GM12878 (cell line): ENCODE measurements around the gene PDE12. TPM values are rescaled to one million over a fixed set of nuclear protein-coding genes. Genes with fewer than 3 reads are reported as not detected.

Source experiments
- ATAC-seq: fragments of 200-7000 bp; cut with Tn5 transposase; 3 replicates; pipeline ENCODE4 v1.9.1; 2020; ENCODE audit warnings: mild to moderate bottlenecking, moderate library complexity
- BruUV-seq: library from RNA; stranded (reverse); fragments of 400-500 nt; replicated peaks from 2 replicates; lab custom pipeline; 2021; lab: Mats Ljungman, UMichigan
- CTCF ChIA-PET: fragments of 300-600 bp; sonication (Branson Sonifier 250); formaldehyde crosslinking; extraction: SDS; loops from one replicate; lab custom pipeline; 2021; ENCODE audit warnings: inconsistent platforms; lab: Yijun Ruan, JAX
- POLR2A ChIA-PET: fragments of 350-600 bp; formaldehyde crosslinking; extraction: SDS; loops from one replicate; lab custom pipeline; 2021; ENCODE audit warnings: inconsistent platforms; lab: Charles Lee
- RAD21 ChIA-PET: fragments of 300-600 bp; sonication (Branson Sonifier 250); formaldehyde crosslinking; loops from one replicate; lab custom pipeline; 2023; ENCODE audit warnings: antibody characterized with exemption; ENCODE audit not compliant: unreplicated experiment; lab: Charles Lee
- SMC1A ChIA-PET: fragments of 300-600 bp; sonication (Branson Sonifier 250); formaldehyde crosslinking; loops from one replicate; lab custom pipeline; 2023; ENCODE audit not compliant: unreplicated experiment, uncharacterized antibody; lab: Charles Lee
- DNase-seq: peaks from one replicate; pipeline ENCODE4 v3.0.0-alpha.2; 2011; ENCODE audit warnings: low read depth, low spot score
- FAIRE-seq: peaks from 3 replicates; lab custom pipeline; 2011; peaks lifted over from hg19 to GRCh38; lab: Jason Lieb, UNC
- H2AFZ ChIP-seq: 2 replicates; pipeline ENCODE4 v1.6.0; 2011; ENCODE audit warnings: low read depth, low read length, control low read depth; ENCODE audit not compliant: control insufficient read depth
- H3K27ac ChIP-seq: 2 replicates; pipeline ENCODE4 v1.5.1; 2011; ENCODE audit warnings: control low read depth; ENCODE audit not compliant: control insufficient read depth, insufficient read depth
- H3K27me3 ChIP-seq, 2 experiments: replicated peaks in 1 of 2; 2 replicates each; pipeline versions ENCODE4 v1.6.0 to v1.6.1; 2011; ENCODE audit warnings: low read length in 1 of 2; ENCODE audit not compliant: control insufficient read depth in 2 of 2, insufficient read depth in 2 of 2
- H3K36me3 ChIP-seq, 2 experiments: 2 replicates each; pipeline ENCODE4 v1.5.1; 2011; ENCODE audit warnings: low read length in 1 of 2; ENCODE audit not compliant: control insufficient read depth in 2 of 2, insufficient read depth in 2 of 2
- H3K4me1 ChIP-seq: 2 replicates; pipeline ENCODE4 v1.6.1; 2011; ENCODE audit warnings: mild to moderate bottlenecking, low read length, moderate library complexity, mixed read lengths; ENCODE audit not compliant: control insufficient read depth, insufficient read depth
- H3K4me2 ChIP-seq: 2 replicates; pipeline ENCODE4 v1.6.0; 2011; ENCODE audit warnings: control low read depth; ENCODE audit not compliant: control insufficient read depth, insufficient read depth
- H3K4me3 ChIP-seq: fragments of 200-600 bp; sonication (generic); 2 replicates; pipeline ENCODE4 v1.5.1; 2016
- H3K79me2 ChIP-seq: 2 replicates; pipeline ENCODE4 v1.6.0; 2011; ENCODE audit warnings: low read length; ENCODE audit not compliant: control insufficient read depth, insufficient read depth
- H3K9ac ChIP-seq: 2 replicates; pipeline ENCODE4 v1.8.0; 2011; ENCODE audit warnings: low read length, control low read depth, mixed read lengths; ENCODE audit not compliant: control insufficient read depth, insufficient read depth
- H3K9me3 ChIP-seq: replicated peaks from 3 replicates; pipeline ENCODE4 v1.5.1; 2011; ENCODE audit warnings: mild to moderate bottlenecking, low read length; ENCODE audit not compliant: control insufficient read depth, insufficient read depth
- H4K20me1 ChIP-seq: 2 replicates; pipeline ENCODE4 v1.6.0; 2011; ENCODE audit not compliant: control insufficient read depth, insufficient read depth
- BCL11A ChIP-seq: IDR thresholded peaks from 2 replicates; pipeline ENCODE4 v1.6.1; 2011; ENCODE audit warnings: low read depth, low read length
- BMI1 ChIP-seq: fragments of 450-650 bp; IDR thresholded peaks from 2 replicates; pipeline ENCODE4 v1.6.1; 2016; ENCODE audit warnings: mild to moderate bottlenecking, moderate library complexity, borderline replicate concordance
- CUX1 ChIP-seq: IDR thresholded peaks from 2 replicates; pipeline ENCODE4 v1.6.1; 2012; ENCODE audit warnings: improper control_type of control experiment, low read depth, low read length; ENCODE audit not compliant: insufficient replicate concordance
- FOS ChIP-seq: IDR thresholded peaks from 3 replicates; pipeline ENCODE4 v1.6.1; 2011; ENCODE audit warnings: borderline replicate concordance; ENCODE audit not compliant: insufficient read length; ENCODE audit errors: extremely low read depth
- HDAC2 ChIP-seq: fragments of 200-600 bp; sonication (generic); IDR thresholded peaks from 2 replicates; pipeline ENCODE4 v1.6.1; 2017
- IRF3 ChIP-seq: fragments of 450-650 bp; IDR thresholded peaks from 2 replicates; pipeline ENCODE4 v1.6.1; 2014; ENCODE audit warnings: mild to moderate bottlenecking
- PAX8 ChIP-seq: fragments of 450-650 bp; IDR thresholded peaks from 2 replicates; pipeline ENCODE4 v1.6.1; 2017; ENCODE audit warnings: mild to moderate bottlenecking, moderate library complexity
- POLR2AphosphoS2 ChIP-seq: IDR thresholded peaks from 2 replicates; pipeline ENCODE4 v1.6.1; 2011; ENCODE audit warnings: low read depth, mild to moderate bottlenecking, low read length, improper control_type of control experiment, moderate library complexity
- RB1 ChIP-seq: fragments of 450-650 bp; formaldehyde crosslinking; IDR thresholded peaks from 2 replicates; pipeline ENCODE4 v1.6.1; 2017; ENCODE audit warnings: mild to moderate bottlenecking, borderline replicate concordance
- SKIL ChIP-seq: fragments of 450-650 bp; IDR thresholded peaks from 2 replicates; pipeline ENCODE4 v1.6.1; 2017; ENCODE audit warnings: mild to moderate bottlenecking, low read depth, inconsistent platforms; ENCODE audit not compliant: poor library complexity, severe bottlenecking
- SPI1 ChIP-seq: IDR thresholded peaks from 2 replicates; pipeline ENCODE4 v1.6.1; 2011; ENCODE audit warnings: low read depth, mild to moderate bottlenecking, low read length, moderate library complexity, borderline replicate concordance; ENCODE audit not compliant: insufficient read depth
- WRNIP1 ChIP-seq: IDR thresholded peaks from 2 replicates; pipeline ENCODE4 v1.6.1; 2011; ENCODE audit warnings: low read depth, low read length, improper control_type of control experiment, borderline replicate concordance
- ZBED1 ChIP-seq: IDR thresholded peaks from 2 replicates; pipeline ENCODE4 v1.6.1; 2016; ENCODE audit warnings: borderline replicate concordance
- WGBS: methylation state at CpG from one replicate; pipeline ENCODE4 v1.1.6; 2016; ENCODE audit warnings: low lambda C conversion rate; ENCODE audit not compliant: insufficient replicate concordance, insufficient coverage; ENCODE audit errors: missing lambda C conversion rate; 5-methylcytosine and 5-hydroxymethylcytosine counted together
- in situ Hi-C: fragments of 300-500 bp; cut with MboI; formaldehyde crosslinking; loops from 9 replicates; pipeline ENCODE4 v1.14.3; 2018; ENCODE audit warnings: mixed read lengths
- intact Hi-C: fragments of 100-400 bp; cut with micrococcal nuclease; formaldehyde crosslinking; loops from one replicate; pipeline ENCODE4 v1.14.2; 2022; ENCODE audit not compliant: unreplicated experiment
- polyA plus RNA-seq, 11 experiments: library from polyadenylated mRNA; depleted of rRNA in 4 of 11; unstranded in 6 of 11; stranded (reverse) in 5 of 11; fragments of >200 nt; fragmentation: Nextera tagmentation in 4 of 11; fragmentation: Illumina TruSeq in 1 of 11; extraction: Ambion mirVana in 4 of 11; extraction: Trizol in 1 of 11; gene quantifications; 1 replicate in 1 of 11; 2 replicates in 10 of 11; pipeline versions ENCODE4 v1.2.1 to v1.2.3, GENCODE V29; 2011 to 2016; ENCODE audit warnings: inconsistent platforms in 2 of 11, missing spikeins in 2 of 11, low read depth in 1 of 11
- total RNA-seq, 4 experiments: library from RNA; depleted of rRNA in 3 of 4; stranded (reverse); fragments of >200 nt in 3 of 4; fragmentation: Illumina TruSeq in 1 of 4; extraction: Trizol in 1 of 4; gene quantifications; 2 replicates each; pipeline versions ENCODE4 v1.2.1 to v1.2.3, GENCODE V29; 2013 to 2021

The PDE12 gene
- total and polyA plus RNA-seq, 10 of the 15 experiments (the other 5 are each of a cell fraction or from before 2014, with no cell fraction given): 3.0 to 26.1 (median 17.4) TPM

- TF ChIP-seq CUX1 (no peak), PAX8 (no peak), POLR2AphosphoS2 (no peak)
Observed at GRCh38 chr3:57569859-57570450, 13.9 kb downstream of the PDE12 start (continued).

- Histone ChIP-seq H3K27me3 (no peaks in the 10 kb centered on the region), H3K9me3 (no peaks in the 10 kb centered on the region), H3K9ac (no peak overlapping the region), H3K36me3 (peaks cover 3 to 18% of the 10 kb centered on the region in 2 experiments; a peak in 2 of 4 replicates), H3K4me2 (no peak overlapping the region), H4K20me1 (no peaks in the 10 kb centered on the region; the same call in 1 of the 2 replicates), H3K4me3 (no peak overlapping the region), H3K4me1 (no peaks in the 10 kb centered on the region), H2AFZ (no peak overlapping the region), H3K79me2 (no peaks in the 10 kb centered on the region), H3K27ac (no peak overlapping the region)
- SMC1A ChIA-PET: interaction anchor here (0.5 kb wide), 1 partner anchor 76 kb away, joined by 3 read pairs; no protein-coding TSS in a partner anchor
- 95% methylated on average over 2 of the region's 2 CpGs for WGBS
- FAIRE-seq (no peak), DNase-seq (no peak), ATAC-seq (no peak)
- intact Hi-C loops: no loop called here
- BruUV-seq: no TSS peak
- RAD21 ChIA-PET: no interaction called here
- CTCF ChIA-PET: interaction anchor here (0.7 kb wide), 1 partner anchor 33 kb away, joined by 3 read pairs; no protein-coding TSS in a partner anchor
- POLR2A ChIA-PET: interaction anchor here (0.6 kb wide), 1 partner anchor 135 kb away, joined by 3 read pairs; no protein-coding TSS in a partner anchor
- in situ Hi-C loops: no loop called here
- TF ChIP-seq IRF3 (no peak), ZBED1 (no peak), BCL11A (no peak), WRNIP1 (no peak), SPI1 (no peak), RB1 (no peak), HDAC2 (no peak), SKIL (no peak), BMI1 (no peak), FOS (no peak)
Observed at GRCh38 chr3:57570878-57571277, 14.8 kb downstream of the PDE12 start.
